OCI-LY1 (cell line): ENCODE results near the gene STEAP3.

Experiments used
- EZH2 ChIP-seq: fragments of 200-600 bp; sonication (generic), shearing (Covaris generic); IDR thresholded peaks from 2 replicates; pipeline ENCODE4 v1.8.0; 2017; ENCODE audit warnings: borderline replicate concordance, mixed run types, mild to moderate bottlenecking, antibody characterized with exemption, low read length, moderate library complexity, mixed read lengths
- TF ChIP-seq, protein P1 (sequence below): fragments of 200-600 bp; sonication (generic), shearing (Covaris generic); IDR thresholded peaks from 2 replicates; pipeline ENCODE4 v1.5.1; 2017; ENCODE audit warnings: mild to moderate bottlenecking, antibody characterized with exemption, low read length, moderate library complexity, mixed read lengths

GRCh38 chr2:119295688-119296375, 72.2 kb downstream of the STEAP3 start:
- TF ChIP-seq, protein P1, sequence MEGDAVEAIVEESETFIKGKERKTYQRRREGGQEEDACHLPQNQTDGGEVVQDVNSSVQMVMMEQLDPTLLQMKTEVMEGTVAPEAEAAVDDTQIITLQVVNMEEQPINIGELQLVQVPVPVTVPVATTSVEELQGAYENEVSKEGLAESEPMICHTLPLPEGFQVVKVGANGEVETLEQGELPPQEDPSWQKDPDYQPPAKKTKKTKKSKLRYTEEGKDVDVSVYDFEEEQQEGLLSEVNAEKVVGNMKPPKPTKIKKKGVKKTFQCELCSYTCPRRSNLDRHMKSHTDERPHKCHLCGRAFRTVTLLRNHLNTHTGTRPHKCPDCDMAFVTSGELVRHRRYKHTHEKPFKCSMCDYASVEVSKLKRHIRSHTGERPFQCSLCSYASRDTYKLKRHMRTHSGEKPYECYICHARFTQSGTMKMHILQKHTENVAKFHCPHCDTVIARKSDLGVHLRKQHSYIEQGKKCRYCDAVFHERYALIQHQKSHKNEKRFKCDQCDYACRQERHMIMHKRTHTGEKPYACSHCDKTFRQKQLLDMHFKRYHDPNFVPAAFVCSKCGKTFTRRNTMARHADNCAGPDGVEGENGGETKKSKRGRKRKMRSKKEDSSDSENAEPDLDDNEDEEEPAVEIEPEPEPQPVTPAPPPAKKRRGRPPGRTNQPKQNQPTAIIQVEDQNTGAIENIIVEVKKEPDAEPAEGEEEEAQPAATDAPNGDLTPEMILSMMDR, result no peak
- TF ChIP-seq EZH2, result no peak
